Breast epithelium (tissue), 3 donors: ENCODE measurements around the gene ZNF687.

ENCODE experiments used
- CTCF ChIP-seq, 3 donors: fragments of 450-650 bp; IDR thresholded peaks; one replicate each; pipeline ENCODE4 v1.5.1; 2016 to 2017; ENCODE audit warnings: antibody characterized with exemption in 3 of 3, mild to moderate bottlenecking in 3 of 3, moderate library complexity in 3 of 3
- POLR2A ChIP-seq: fragments of 450-650 bp; IDR thresholded peaks from one replicate; pipeline ENCODE4 v1.6.1; 2016; ENCODE audit warnings: antibody characterized with exemption, mild to moderate bottlenecking, moderate library complexity

- TF ChIP-seq POLR2A (no peak), CTCF (IDR thresholded peaks at IDR 0.05) (no peak)
Observed at GRCh38 chr1:151311589-151312331, 29.7 kb downstream of the ZNF687 start.
